Endothelial cell of umbilical vein (primary cell): ENCODE data around the gene ATXN7L1. TPM values are rescaled to one million over a fixed set of nuclear protein-coding genes. Genes with fewer than 3 reads are reported as not detected.
A peak's percentile ranks its signal among the peaks of the same experiment; 100 is the strongest.

ENCODE experiments used
- BruUV-seq: library from RNA; stranded (reverse); fragments of 400-500 nt; replicated peaks from 2 replicates; lab custom pipeline; 2021; lab: Mats Ljungman, UMichigan
- CTCF ChIA-PET: fragments of 300-600, 350-600 bp; sonication (Branson Sonifier 250); formaldehyde crosslinking; loops from one replicate; lab custom pipeline; 2021; ENCODE audit warnings: antibody characterized with exemption, inconsistent platforms; lab: Charles Lee
- POLR2A ChIA-PET: fragments of 300-600, 350-600 bp; sonication (Branson Sonifier 250); formaldehyde crosslinking; loops from one replicate; lab custom pipeline; 2021; ENCODE audit warnings: antibody characterized with exemption, inconsistent platforms; lab: Charles Lee
- DNase-seq: peaks from one replicate; pipeline ENCODE4 v3.0.0-alpha.2; 2011; ENCODE audit warnings: low read depth, low spot score
- FAIRE-seq: peaks from 2 replicates; lab custom pipeline; 2011; peaks lifted over from hg19 to GRCh38; lab: Jason Lieb, UNC
- H2AFZ ChIP-seq: 2 replicates; pipeline ENCODE4 v1.6.0; 2012; ENCODE audit warnings: low read depth, low read length, control low read depth, inconsistent platforms
- H3K27ac ChIP-seq: 2 replicates; pipeline ENCODE4 v1.5.1; 2011; ENCODE audit warnings: low read depth, mild to moderate bottlenecking, control low read depth, low read length, moderate library complexity; ENCODE audit not compliant: insufficient read depth
- H3K27me3 ChIP-seq, 2 experiments: 2 replicates each; pipeline versions ENCODE4 v1.6.0 to v1.6.1; 2011; ENCODE audit warnings: low read length in 2 of 2, mixed read lengths in 1 of 2; ENCODE audit not compliant: control insufficient read depth in 2 of 2, insufficient read depth in 2 of 2
- H3K36me3 ChIP-seq, 2 experiments: 2 replicates in 1 of 2; 3 replicates in 1 of 2; pipeline ENCODE4 v1.5.1; 2011; ENCODE audit warnings: low read length in 2 of 2, mild to moderate bottlenecking in 1 of 2, moderate library complexity in 1 of 2; ENCODE audit not compliant: control insufficient read depth in 2 of 2, insufficient read depth in 2 of 2; ENCODE audit errors: extremely low read depth in 1 of 2
- H3K4me1 ChIP-seq: 3 replicates; pipeline ENCODE4 v1.5.1; 2011; ENCODE audit warnings: mild to moderate bottlenecking, low read length; ENCODE audit not compliant: control insufficient read depth, insufficient read depth; ENCODE audit errors: extremely low read depth
- H3K4me2 ChIP-seq: 2 replicates; pipeline ENCODE4 v1.6.1; 2011; ENCODE audit warnings: low read length, control low read depth, mixed read lengths; ENCODE audit not compliant: insufficient read depth
- H3K4me3 ChIP-seq, 3 experiments: fragments of 200-600 bp in 1 of 3; sonication (generic), shearing (Covaris generic) in 1 of 3; replicated peaks in 1 of 3; 2 replicates each; pipeline ENCODE4 v1.5.1; 2011 to 2016; ENCODE audit warnings: control low read depth in 3 of 3, low read length in 3 of 3, mild to moderate bottlenecking in 2 of 3, inconsistent platforms in 1 of 3, low read depth in 1 of 3, moderate library complexity in 1 of 3; ENCODE audit not compliant: insufficient read depth in 1 of 3
- H3K79me2 ChIP-seq: 2 replicates; pipeline ENCODE4 v1.6.0; 2012; ENCODE audit warnings: low read length, inconsistent platforms; ENCODE audit not compliant: control insufficient read depth, insufficient read depth
- H3K9ac ChIP-seq: replicated peaks from 2 replicates; pipeline ENCODE3; 2011; ENCODE audit warnings: low read length, control low read depth; ENCODE audit not compliant: insufficient read depth; ENCODE audit errors: extremely low read depth
- H3K9me1 ChIP-seq: replicated peaks from 3 replicates; pipeline ENCODE4 v1.6.0; 2011; ENCODE audit warnings: mild to moderate bottlenecking, low read length; ENCODE audit not compliant: control insufficient read depth, insufficient read depth; ENCODE audit errors: extremely low read depth
- H3K9me3 ChIP-seq: replicated peaks from 2 replicates; pipeline ENCODE4 v1.5.1; 2012; ENCODE audit warnings: low read length, inconsistent platforms; ENCODE audit not compliant: control insufficient read depth, insufficient read depth
- H4K20me1 ChIP-seq: replicated peaks from 2 replicates; pipeline ENCODE3; 2011; ENCODE audit warnings: mild to moderate bottlenecking, low read length; ENCODE audit not compliant: control insufficient read depth, insufficient read depth; ENCODE audit errors: extremely low read depth
- CTCF ChIP-seq, 2 donors: IDR thresholded peaks; 1 replicate in 1 of 2; 2 replicates in 1 of 2; pipeline ENCODE4 v1.5.1; 2011; ENCODE audit warnings: low read length in 2 of 2, mild to moderate bottlenecking in 2 of 2, moderate library complexity in 2 of 2, control low read depth in 1 of 2, inconsistent platforms in 1 of 2, low read depth in 1 of 2; ENCODE audit not compliant: insufficient read depth in 1 of 2; ENCODE audit errors: extremely low read depth in 1 of 2
- EZH2 ChIP-seq: IDR thresholded peaks from 2 replicates; pipeline ENCODE4 v1.6.1; 2012; ENCODE audit warnings: borderline replicate concordance, low read depth, mild to moderate bottlenecking, moderate library complexity, low read length, inconsistent platforms; ENCODE audit not compliant: severe bottlenecking
- FOS ChIP-seq: IDR thresholded peaks from 2 replicates; pipeline ENCODE4 v1.6.1; 2011; ENCODE audit warnings: mild to moderate bottlenecking, low read length, moderate library complexity, borderline replicate concordance; ENCODE audit not compliant: insufficient read depth
- GATA2 ChIP-seq: IDR thresholded peaks from 2 replicates; pipeline ENCODE4 v1.7.0; 2011; ENCODE audit warnings: low read depth, mild to moderate bottlenecking, moderate library complexity, mixed read lengths, low read length; ENCODE audit not compliant: insufficient read length, insufficient read depth
- JUN ChIP-seq: IDR thresholded peaks from 2 replicates; pipeline ENCODE4 v1.6.1; 2011; ENCODE audit warnings: borderline replicate concordance, low read depth; ENCODE audit not compliant: insufficient read length, insufficient read depth
- MAX ChIP-seq: IDR thresholded peaks from 2 replicates; pipeline ENCODE4 v1.6.1; 2011; ENCODE audit not compliant: insufficient read depth, insufficient read length
- MYC ChIP-seq: IDR thresholded peaks from one replicate; pipeline ENCODE4 v1.6.1; 2011; ENCODE audit warnings: mild to moderate bottlenecking, low read depth, low read length
- POLR2A ChIP-seq: IDR thresholded peaks from 2 replicates; pipeline ENCODE4 v1.6.1; 2012; ENCODE audit warnings: low read depth, mild to moderate bottlenecking, control low read depth, low read length
- POLR2AphosphoS5 ChIP-seq: IDR thresholded peaks from 2 replicates; pipeline ENCODE4 v1.6.1; 2012; ENCODE audit warnings: low read depth, mild to moderate bottlenecking, control low read depth, low read length, moderate library complexity; ENCODE audit not compliant: insufficient read depth
- dilution Hi-C: fragments of 300-500 bp; cut with MboI; formaldehyde crosslinking; loops from one replicate; pipeline ENCODE4 v1.15.0; 2019; ENCODE audit warnings: low sequenced_read_pairs; ENCODE audit not compliant: extremely low pct_ligation_motif_present
- intact Hi-C: fragments of 100-400 bp; cut with micrococcal nuclease; formaldehyde crosslinking; loops from one replicate; pipeline ENCODE4 v1.10.0; 2022
- polyA plus RNA-seq, 4 experiments: library from polyadenylated mRNA; depleted of rRNA in 3 of 4; stranded (reverse) in 3 of 4; unstranded in 1 of 4; fragments of >200 nt; gene quantifications; 2 replicates each; pipeline versions ENCODE4 v1.2.1 to v1.2.3, GENCODE V29; 2011 to 2012; ENCODE audit warnings: missing spikeins in 1 of 4
- total RNA-seq: library from RNA; stranded (reverse); gene quantifications from 2 replicates; pipeline ENCODE4 v1.2.3, GENCODE V29; 2021

Gene ATXN7L1
- total and polyA plus RNA-seq, 2 donors (not counting 3 experiments of a cell fraction or from before 2014, with no cell fraction given) = 4.6 to 15.6 TPM

- Histone ChIP-seq H3K27ac (no peak overlapping the region), H3K4me2 (no peak overlapping the region), H3K4me3 (no peak overlapping the region), H3K9me3 (no peaks in the 10 kb centered on the region), H3K79me2 (no peaks in the 10 kb centered on the region), H3K9me1 (no peaks in the 10 kb centered on the region), H3K36me3 (peaks cover 0 to 10% of the 10 kb centered on the region in 2 experiments), H3K4me1 (no peaks in the 10 kb centered on the region), H3K27me3 (no peaks in the 10 kb centered on the region), H3K9ac (no peak overlapping the region), H2AFZ (no peak overlapping the region), H4K20me1 (no peaks in the 10 kb centered on the region)
- DNase-seq (no peak), FAIRE-seq (no peak)
- dilution Hi-C loops (no loop called here), intact Hi-C loops (no loop called here)
- CTCF ChIA-PET = interaction anchor here (0.9 kb wide), 2 partner anchors 15 to 24 kb away, joined by 3 read pairs; no protein-coding TSS in a partner anchor
- no peak for TF ChIP-seq MYC
- no peak for TF ChIP-seq POLR2A
- TF ChIP-seq POLR2AphosphoS5 = no peak
- TF ChIP-seq CTCF (IDR thresholded peaks at IDR 0.05; ENCODE audit: extremely low read depth in 1 of 2, insufficient read depth in 1 of 2, low read depth in 1 of 2, low read length in 2 of 2) = no peak
- TF ChIP-seq EZH2 = no peak
- BruUV-seq = no TSS peak
- POLR2A ChIA-PET = no interaction called here
Observed at GRCh38 chr7:105622106-105622731, 254.2 kb downstream of the ATXN7L1 start.

GRCh38 chr7:105621617-105622016, 254.8 kb downstream of the ATXN7L1 start:
- H3K79me2 ChIP-seq = no peaks in the 10 kb centered on the region
- H3K27ac ChIP-seq = no peak overlapping the region
- no peak for FAIRE-seq
- H3K4me2 ChIP-seq = no peak overlapping the region
- no TSS peak for BruUV-seq
- intact Hi-C loops (no loop called here), dilution Hi-C loops (no loop called here)
- no peaks in the 10 kb centered on the region for H3K9me3 ChIP-seq
- H3K4me3 ChIP-seq = no peak overlapping the region
- H3K9me1 ChIP-seq = no peaks in the 10 kb centered on the region
- no peak overlapping the region for H3K9ac ChIP-seq
- ChIA-PET POLR2A (no interaction called here), CTCF (interaction anchor here (0.9 kb wide), 2 partner anchors 15 to 25 kb away, joined by 3 read pairs; no protein-coding TSS in a partner anchor)
- no peak overlapping the region for H2AFZ ChIP-seq
- no peaks in the 10 kb centered on the region for H3K27me3 ChIP-seq
- no peaks in the 10 kb centered on the region for H3K4me1 ChIP-seq
- no peaks in the 10 kb centered on the region for H4K20me1 ChIP-seq
- H3K36me3 ChIP-seq = peaks cover 0 to 10% of the 10 kb centered on the region in 2 experiments
- TF ChIP-seq GATA2 (no peak), EZH2 (no peak), MYC (no peak), FOS (no peak), JUN (no peak), POLR2A (no peak), MAX (no peak), CTCF (IDR thresholded peaks at IDR 0.05; ENCODE audit: extremely low read depth in 1 of 2, insufficient read depth in 1 of 2, low read depth in 1 of 2, low read length in 2 of 2) (no peak), POLR2AphosphoS5 (no peak)
- peak; percentile 21 for DNase-seq
